Gastrocnemius medialis (tissue), 4 donors: ENCODE data around the gene MARCHF9.

ENCODE experiments used
- CTCF ChIP-seq, 5 experiments: fragments of 450-650 bp in 3 of 5; fragments of 200-600 bp in 2 of 5; sonication (generic) in 2 of 5; IDR thresholded peaks in 4 of 5; conservative IDR thresholded peaks in 1 of 5; 1 replicate in 4 of 5; 2 replicates in 1 of 5; pipeline ENCODE4 v1.5.1; 2016 to 2019; ENCODE audit warnings: antibody characterized with exemption in 5 of 5, mild to moderate bottlenecking in 3 of 5, moderate library complexity in 3 of 5
- POLR2A ChIP-seq, 2 donors: fragments of 450-650 bp; IDR thresholded peaks; one replicate each; pipeline ENCODE4 v1.6.1; 2017; ENCODE audit warnings: antibody characterized with exemption in 2 of 2, mild to moderate bottlenecking in 2 of 2, moderate library complexity in 2 of 2

- TF ChIP-seq CTCF (IDR thresholded peaks at IDR 0.05 in 4 of 5, conservative IDR thresholded peaks at IDR 0.05 in 1 of 5), result no peak
- no peak for TF ChIP-seq POLR2A (IDR thresholded peaks at IDR 0.05)
Measured at GRCh38 chr12:57743769-57744168, 11.1 kb upstream of the MARCHF9 start.
